CD4-positive, alpha-beta T cell (primary cell): ENCODE results near the gene IGF1R. TPM values are rescaled to one million over a fixed set of nuclear protein-coding genes. Genes with fewer than 3 reads are reported as not detected.

Experiments used
- ATAC-seq: fragments of 200-7000 bp; cut with Tn5 transposase; one replicate; pipeline ENCODE4 v1.10.0; 2022; ENCODE audit warnings: mild to moderate bottlenecking; ENCODE audit not compliant: poor library complexity
- CTCF ChIA-PET: fragments of 350-600 bp; sonication (Branson Sonifier 250); formaldehyde crosslinking; loops from one replicate; lab custom pipeline; 2021; ENCODE audit warnings: antibody characterized with exemption, inconsistent platforms; lab: Charles Lee
- POLR2A ChIA-PET: fragments of 350-600 bp; sonication (Branson Sonifier 250); formaldehyde crosslinking; loops from one replicate; lab custom pipeline; 2021; ENCODE audit warnings: antibody characterized with exemption, inconsistent platforms; lab: Charles Lee
- DNase-seq, 14 experiments: peaks; one replicate each; pipeline ENCODE4 v3.0.0-alpha.2; 2013 to 2020; ENCODE audit warnings: mixed read lengths in 2 of 14
- H3K27ac ChIP-seq, 2 donors: one replicate each; pipeline versions ENCODE4 v1.5.1 to v1.7.0; 2013; ENCODE audit warnings: low read length in 2 of 2, low read depth in 1 of 2, mild to moderate bottlenecking in 1 of 2
- H3K27me3 ChIP-seq, 2 experiments: 1 replicate in 1 of 2; 2 replicates in 1 of 2; pipeline versions ENCODE4 v1.6.1 to v1.7.0; 2013; ENCODE audit warnings: low read length in 2 of 2, control low read depth in 1 of 2, mild to moderate bottlenecking in 1 of 2, moderate library complexity in 1 of 2; ENCODE audit not compliant: insufficient read depth in 2 of 2, control insufficient read depth in 1 of 2
- H3K36me3 ChIP-seq: one replicate; pipeline ENCODE4 v1.6.1; 2013; ENCODE audit warnings: low read length, control low read depth; ENCODE audit not compliant: insufficient read depth
- H3K4me1 ChIP-seq: one replicate; pipeline ENCODE4 v1.6.1; 2013; ENCODE audit warnings: low read length, control low read depth; ENCODE audit not compliant: insufficient read depth
- H3K4me3 ChIP-seq: one replicate; pipeline ENCODE4 v1.5.1; 2013; ENCODE audit warnings: mild to moderate bottlenecking, low read length, moderate library complexity
- H3K9me3 ChIP-seq, 2 experiments: 1 replicate in 1 of 2; 2 replicates in 1 of 2; pipeline versions ENCODE4 v1.6.1 to v1.7.0; 2013; ENCODE audit warnings: low read length in 2 of 2, mild to moderate bottlenecking in 2 of 2, control low read depth in 1 of 2, moderate library complexity in 1 of 2; ENCODE audit not compliant: control insufficient read depth in 1 of 2, insufficient read depth in 1 of 2
- H3K27ac Mint-ChIP-seq: one replicate; pipeline ENCODE4 v1.8.0; 2020; ENCODE audit warnings: mixed read lengths
- H3K27me3 Mint-ChIP-seq: one replicate; pipeline ENCODE4 v1.8.0; 2021; ENCODE audit warnings: mixed read lengths
- H3K36me3 Mint-ChIP-seq: one replicate; pipeline ENCODE4 v1.8.0; 2021; ENCODE audit warnings: low read depth, mixed read lengths
- H3K4me1 Mint-ChIP-seq: one replicate; pipeline ENCODE4 v1.8.0; 2021; ENCODE audit warnings: low read depth, mixed read lengths
- H3K4me3 Mint-ChIP-seq: one replicate; pipeline ENCODE4 v1.8.0; 2020; ENCODE audit warnings: mild to moderate bottlenecking, mixed read lengths
- H3K9me3 Mint-ChIP-seq: one replicate; pipeline ENCODE4 v1.8.0; 2020; ENCODE audit warnings: mixed read lengths
- CTCF ChIP-seq: fragments of 200-600 bp; IDR thresholded peaks from one replicate; pipeline ENCODE4 v1.8.0; 2022; ENCODE audit warnings: antibody characterized with exemption, mild to moderate bottlenecking
- intact Hi-C, 2 experiments: fragments of 100-400 bp; cut with DNase I in 1 of 2; cut with micrococcal nuclease in 1 of 2; formaldehyde crosslinking; loops; one replicate each; pipeline versions ENCODE4 v1.15.1 to v1.9.0; 2023 to 2025; cut with DNase I, micrococcal nuclease
- total RNA-seq, 174 experiments: library from RNA in 2 of 174; stranded (reverse) in 2 of 174; gene quantifications; one replicate each; pipeline ENCODE4 v1.2.3 and lab custom pipeline; 2021 to 2026

IGF1R gene
- total RNA-seq, 2 experiments from 2014 or later: 39.2 to 40.3 TPM

- Mint-ChIP-seq H3K4me3 (no peak overlapping the region), H3K27ac (peak overlapping the region; percentile 69), H3K27me3 (no peaks in the 10 kb centered on the region), H3K9me3 (no peaks in the 10 kb centered on the region), H3K4me1 (peaks cover 76% of the 10 kb centered on the region), H3K36me3 (no peaks in the 10 kb centered on the region)
- no peak overlapping the region for H3K27ac ChIP-seq
- ATAC-seq: no peak
- no peaks in the 10 kb centered on the region for H3K27me3 ChIP-seq
- intact Hi-C loops: no loop called here
- ChIA-PET CTCF (no interaction called here), POLR2A (no interaction called here)
- H3K4me3 ChIP-seq: no peak overlapping the region
- DNase-seq: no peak
- H3K4me1 ChIP-seq: peaks cover 16% of the 10 kb centered on the region
- H3K9me3 ChIP-seq: no peaks in the 10 kb centered on the region
- no peak for TF ChIP-seq CTCF
- no peaks in the 10 kb centered on the region for H3K36me3 ChIP-seq
These were observed 34.8 kb downstream of the IGF1R start for GRCh38 chr15:98682992-98683701.

- TF ChIP-seq CTCF: no peak
- CTCF ChIA-PET: interaction anchor here (0.9 kb wide), 1 partner anchor 24 kb away, joined by 5 read pairs; no protein-coding TSS in a partner anchor
- H3K4me1 Mint-ChIP-seq: peaks cover 81% of the 10 kb centered on the region
These were observed 35.5 kb downstream of the IGF1R start for GRCh38 chr15:98683831-98684230.

GRCh38 chr15:98684436-98684835, 36.1 kb downstream of the IGF1R start:
- no peak for TF ChIP-seq CTCF
- H3K4me1 ChIP-seq: peaks cover 16% of the 10 kb centered on the region
- DNase-seq: no peak
- Mint-ChIP-seq H3K4me3 (no peak overlapping the region), H3K27me3 (no peaks in the 10 kb centered on the region), H3K36me3 (no peaks in the 10 kb centered on the region), H3K4me1 (peaks cover 78% of the 10 kb centered on the region), H3K27ac (no peak overlapping the region), H3K9me3 (no peaks in the 10 kb centered on the region)
- ChIA-PET CTCF (interaction anchor here (0.9 kb wide), 1 partner anchor 25 kb away, joined by 5 read pairs; no protein-coding TSS in a partner anchor), POLR2A (no interaction called here)
- intact Hi-C loops: no loop called here
- no peaks in the 10 kb centered on the region for H3K27me3 ChIP-seq
- H3K9me3 ChIP-seq: no peaks in the 10 kb centered on the region
- H3K36me3 ChIP-seq: no peaks in the 10 kb centered on the region
- ATAC-seq: no peak
- no peak overlapping the region for H3K4me3 ChIP-seq
- no peak overlapping the region for H3K27ac ChIP-seq

More at GRCh38 chr15:98683831-98684230, 35.5 kb downstream of the IGF1R start:
- peak overlapping the region; percentile 69 for H3K27ac Mint-ChIP-seq
- Histone ChIP-seq H3K4me1 (peaks cover 16% of the 10 kb centered on the region), H3K27me3 (no peaks in the 10 kb centered on the region), H3K36me3 (no peaks in the 10 kb centered on the region), H3K27ac (no peak overlapping the region), H3K4me3 (no peak overlapping the region), H3K9me3 (no peaks in the 10 kb centered on the region)
- H3K4me3 Mint-ChIP-seq: no peak overlapping the region
- no peaks in the 10 kb centered on the region for H3K36me3 Mint-ChIP-seq
- no peaks in the 10 kb centered on the region for H3K27me3 Mint-ChIP-seq
- intact Hi-C loops: no loop called here
- ATAC-seq: no peak
- POLR2A ChIA-PET: no interaction called here
- DNase-seq: no peak
- H3K9me3 Mint-ChIP-seq: no peaks in the 10 kb centered on the region
